22Rv1 (cell line): Measurements from ENCODE around the gene KREMEN1.

Source experiments
- CTCF ChIP-seq: fragments of 450-650 bp; IDR thresholded peaks from 2 replicates; pipeline ENCODE4 v1.5.1; 2017; ENCODE audit warnings: mild to moderate bottlenecking
- ZFX ChIP-seq: fragments of 450-650 bp; IDR thresholded peaks from 2 replicates; pipeline ENCODE4 v1.6.1; 2017; ENCODE audit warnings: antibody characterized with exemption, borderline replicate concordance

GRCh38 chr22:29110946-29111345 lies 38.1 kb downstream of the KREMEN1 start:
- TF ChIP-seq CTCF (no peak), ZFX (no peak)
